ENCODE measurements around the gene TRPT1.

TRPT1 gene

DNA sequence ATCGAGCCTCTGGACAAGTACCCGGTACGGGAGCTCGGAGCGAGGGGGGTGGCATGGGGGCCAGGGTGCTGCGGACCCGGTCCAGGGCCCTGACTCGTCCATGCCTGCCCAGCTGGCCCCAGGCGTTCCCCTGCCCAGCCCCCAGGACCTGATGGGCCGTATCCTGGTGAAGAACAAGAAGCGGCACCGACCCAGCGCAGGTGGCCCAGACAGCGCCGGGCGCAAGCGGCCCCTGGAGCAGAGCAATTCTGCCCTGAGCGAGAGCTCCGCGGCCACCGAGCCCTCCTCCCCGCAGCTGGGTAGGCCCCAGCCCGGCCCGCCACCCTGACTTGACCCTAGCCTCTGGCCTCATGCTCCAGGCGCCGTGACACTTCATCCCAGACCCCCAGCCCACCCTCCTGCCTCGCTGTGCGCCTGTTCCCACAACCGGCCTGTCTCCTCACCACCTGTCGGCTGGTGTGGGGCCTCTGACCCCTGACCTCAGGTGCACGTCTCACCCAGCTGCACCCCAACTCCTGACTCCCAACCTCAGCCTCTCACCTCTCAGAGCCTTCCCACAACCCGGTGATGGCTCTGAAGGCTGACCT lies 33.1 kb upstream of the TRPT1 start:
- no peak overlapping the region for H3K4me3 ChIP-seq (ENCODE audit: low read depth, low read length)

DNA sequence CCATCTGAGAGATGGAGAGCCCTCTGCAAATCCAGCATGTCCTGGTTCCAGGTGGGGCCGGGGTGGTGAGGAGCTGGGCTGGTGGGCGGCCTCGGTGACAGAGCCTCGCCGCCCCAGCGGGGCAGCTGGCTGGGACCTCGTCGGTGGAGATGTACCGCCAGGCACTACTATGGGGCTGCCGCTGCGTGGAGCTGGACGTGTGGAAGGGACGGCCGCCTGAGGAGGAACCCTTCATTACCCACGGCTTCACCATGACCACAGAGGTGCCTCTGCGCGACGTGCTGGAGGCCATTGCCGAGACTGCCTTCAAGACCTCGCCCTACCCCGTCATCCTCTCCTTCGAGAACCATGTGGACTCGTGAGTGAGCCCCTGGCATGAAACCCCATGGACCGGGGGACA lies 32.4 kb upstream of the TRPT1 start:
- H3K4me3 ChIP-seq (ENCODE audit: low read depth, low read length) = no peak overlapping the region

DNA sequence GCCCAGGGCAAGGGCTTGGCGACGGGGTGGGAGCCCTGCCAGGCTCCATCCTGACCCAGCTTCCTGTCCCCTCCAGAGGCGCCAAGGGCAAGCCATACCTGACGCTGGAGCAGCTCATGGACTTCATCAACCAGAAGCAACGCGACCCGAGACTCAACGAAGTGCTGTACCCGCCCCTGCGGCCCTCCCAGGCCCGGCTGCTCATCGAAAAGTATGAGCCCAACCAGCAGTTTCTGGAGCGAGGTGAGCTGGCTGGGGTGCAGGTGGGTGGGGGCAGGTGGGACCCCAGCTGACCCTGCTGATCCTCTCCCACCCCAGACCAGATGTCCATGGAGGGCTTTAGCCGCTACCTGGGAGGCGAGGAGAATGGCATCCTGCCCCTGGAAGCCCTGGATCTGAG lies 30.3 kb upstream of the TRPT1 start:
- H3K4me3 ChIP-seq (ENCODE audit: low read depth, low read length) = no peak overlapping the region

DNA sequence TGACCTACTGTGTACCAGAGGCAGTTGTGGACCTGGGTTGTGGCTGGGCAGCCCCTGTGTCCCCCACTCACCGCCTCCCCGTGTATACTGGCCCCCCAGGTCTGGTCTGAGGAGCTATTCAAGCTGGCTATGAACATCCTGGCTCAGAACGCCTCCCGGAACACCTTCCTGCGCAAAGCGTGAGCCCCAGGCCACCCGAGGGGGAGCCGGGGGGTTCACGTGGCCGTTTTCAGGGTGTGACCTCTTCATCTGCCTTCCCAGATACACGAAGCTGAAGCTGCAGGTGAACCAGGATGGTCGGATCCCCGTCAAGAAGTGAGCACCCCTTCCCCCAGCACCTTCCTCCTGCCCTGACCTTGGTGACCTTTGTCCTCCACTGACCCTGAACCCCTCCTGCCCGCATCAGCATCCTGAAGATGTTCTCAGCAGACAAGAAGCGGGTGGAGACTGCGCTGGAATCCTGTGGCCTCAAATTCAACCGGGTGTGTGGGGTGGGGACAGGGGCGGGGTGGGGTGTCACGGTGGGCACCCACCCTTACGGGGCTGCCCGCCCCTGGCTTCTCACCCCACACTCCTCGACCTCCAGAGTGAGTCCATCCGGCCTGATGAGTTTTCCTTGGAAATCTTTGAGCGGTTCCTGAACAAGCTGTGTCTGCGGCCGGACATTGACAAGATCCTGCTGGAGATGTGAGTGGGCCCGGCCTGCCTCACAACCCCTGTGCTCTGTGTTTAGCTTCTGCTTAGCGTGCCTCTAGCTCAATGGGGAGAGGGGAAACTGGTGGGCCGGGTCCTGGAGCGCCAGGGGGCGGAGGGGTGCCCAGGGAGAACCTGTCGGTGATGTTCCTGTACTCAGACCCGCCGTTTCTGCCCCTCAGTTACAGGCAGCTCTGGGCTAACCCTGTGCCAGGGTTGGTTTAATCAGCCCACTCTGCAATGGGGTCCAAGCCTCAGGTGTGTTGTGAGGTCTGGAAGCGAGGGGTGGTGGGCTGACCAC lies 29.4 kb upstream of the TRPT1 start:
- no peak overlapping the region for H3K4me3 ChIP-seq (ENCODE audit: low read depth, low read length)

DNA sequence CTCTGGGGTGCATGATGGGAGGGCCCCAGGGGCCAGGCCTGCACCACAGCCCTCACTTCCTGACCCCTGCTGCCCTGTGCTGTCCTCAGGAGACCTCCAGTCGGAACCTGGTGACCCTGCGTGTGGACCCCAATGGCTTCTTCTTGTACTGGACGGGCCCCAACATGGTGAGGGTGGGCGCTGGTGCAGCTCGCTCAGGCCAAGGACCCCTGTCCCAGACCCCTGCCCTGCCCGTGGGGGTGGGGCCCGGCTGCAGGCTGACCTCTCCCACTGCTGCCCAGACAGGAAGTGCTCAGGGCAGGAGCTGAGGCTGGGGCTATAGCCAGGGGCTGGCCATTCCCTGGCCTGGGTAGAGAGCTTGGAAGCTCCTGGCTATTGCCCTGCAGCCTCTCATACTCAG lies 28.3 kb upstream of the TRPT1 start:
- H3K4me3 ChIP-seq (ENCODE audit: low read depth, low read length) = no peak overlapping the region

DNA sequence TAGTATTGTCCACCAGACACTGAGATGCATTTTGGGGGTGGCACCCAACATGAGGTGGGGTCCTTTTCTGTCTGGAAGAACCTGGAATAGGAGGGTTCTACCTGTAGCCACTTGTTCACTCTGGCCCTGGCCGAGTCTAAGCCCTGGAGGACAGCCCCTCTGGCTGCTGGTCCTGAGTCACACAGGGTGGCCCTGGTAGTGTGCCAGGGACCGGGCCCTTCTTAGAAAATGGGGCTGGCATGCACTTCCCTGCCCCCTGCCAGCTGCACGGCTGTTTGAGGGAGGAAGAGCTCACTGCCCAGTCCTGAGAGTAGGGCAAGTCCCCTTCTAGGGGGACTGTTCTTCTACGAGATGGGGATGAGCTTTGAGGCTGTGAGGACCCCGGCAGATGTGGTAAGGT lies 27.5 kb upstream of the TRPT1 start:
- no peak overlapping the region for H3K4me3 ChIP-seq (ENCODE audit: low read depth, low read length)

DNA sequence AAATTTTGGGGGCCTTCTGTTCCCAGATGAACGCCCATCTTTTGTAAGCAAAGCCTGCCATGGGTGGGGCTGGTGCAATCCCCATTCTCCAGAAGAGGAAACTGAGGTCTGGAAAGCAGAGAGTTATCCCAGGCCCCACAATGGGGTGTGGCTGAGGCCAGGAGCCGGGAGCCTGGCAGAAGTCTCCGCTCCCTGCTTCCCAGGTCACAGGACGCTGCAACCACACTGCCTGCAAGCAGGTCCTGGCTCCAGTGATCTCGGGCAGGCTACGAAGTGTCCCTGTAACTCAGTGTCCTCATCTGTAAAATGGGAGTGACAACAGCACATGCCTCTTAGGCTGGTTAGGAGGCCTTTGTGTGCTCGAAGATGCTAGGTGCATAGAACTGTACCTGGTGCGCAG lies 27.1 kb upstream of the TRPT1 start:
- no peak overlapping the region for H3K4me3 ChIP-seq (ENCODE audit: low read depth, low read length)

DNA sequence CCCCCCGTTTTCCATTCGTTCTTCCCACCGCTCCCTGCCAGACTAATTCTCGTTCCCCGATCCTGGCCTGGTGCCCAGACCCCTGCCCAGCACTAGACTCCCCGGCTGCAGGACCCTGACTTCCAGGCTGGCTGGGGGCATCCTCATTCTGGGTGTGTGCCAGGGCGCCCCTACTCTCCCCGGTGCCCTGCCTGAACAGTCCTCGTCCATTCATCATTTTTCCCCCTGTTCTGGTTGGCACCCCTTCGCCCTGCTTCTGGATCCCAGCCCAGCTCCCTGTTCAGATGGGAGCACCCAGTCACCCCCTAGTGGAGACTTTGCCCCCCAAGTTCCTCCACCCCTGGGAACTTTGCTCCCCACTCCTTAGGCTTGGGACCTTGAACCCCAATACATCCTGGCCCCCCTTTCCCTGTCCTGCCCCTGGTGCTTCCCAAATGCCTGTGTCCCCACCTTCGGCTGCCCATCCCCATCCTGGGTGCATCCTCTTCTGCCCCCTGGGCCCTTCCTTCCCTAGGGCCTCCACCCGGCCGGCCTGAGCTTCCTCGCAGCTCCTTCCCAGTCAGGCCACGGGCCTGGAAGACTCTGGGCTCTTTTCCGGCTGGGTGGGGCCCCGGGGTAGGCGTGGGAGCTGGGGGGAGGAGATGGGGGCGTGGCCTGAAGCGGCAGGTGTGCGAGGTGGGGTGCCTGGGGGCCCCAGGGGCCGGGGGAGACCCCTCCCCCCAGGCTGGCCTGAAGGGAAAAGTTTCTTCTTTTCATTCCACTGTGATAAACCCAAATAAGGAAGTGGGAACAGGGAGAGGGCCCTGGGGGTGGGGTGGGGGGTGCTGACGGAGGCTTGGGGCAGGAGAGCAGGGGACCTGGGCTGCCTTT lies 26.3 kb upstream of the TRPT1 start:
- peak overlapping the region; percentile 85 for H3K4me3 ChIP-seq (ENCODE audit: low read depth, low read length)

DNA sequence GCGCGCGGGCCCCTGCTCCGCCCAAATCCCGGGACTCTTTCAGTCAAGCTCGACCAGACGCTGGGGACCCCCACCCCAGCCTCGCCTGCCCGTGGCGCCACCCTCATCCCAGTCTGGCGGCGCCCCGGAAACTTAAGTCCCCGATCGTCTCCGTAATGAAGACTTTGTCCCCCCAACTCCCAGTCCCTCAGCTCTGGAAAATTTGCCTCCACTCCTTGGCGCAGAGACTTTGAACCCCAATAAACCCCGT lies 25.7 kb upstream of the TRPT1 start:
- peak overlapping the region; percentile 85 for H3K4me3 ChIP-seq (ENCODE audit: low read depth, low read length)

DNA sequence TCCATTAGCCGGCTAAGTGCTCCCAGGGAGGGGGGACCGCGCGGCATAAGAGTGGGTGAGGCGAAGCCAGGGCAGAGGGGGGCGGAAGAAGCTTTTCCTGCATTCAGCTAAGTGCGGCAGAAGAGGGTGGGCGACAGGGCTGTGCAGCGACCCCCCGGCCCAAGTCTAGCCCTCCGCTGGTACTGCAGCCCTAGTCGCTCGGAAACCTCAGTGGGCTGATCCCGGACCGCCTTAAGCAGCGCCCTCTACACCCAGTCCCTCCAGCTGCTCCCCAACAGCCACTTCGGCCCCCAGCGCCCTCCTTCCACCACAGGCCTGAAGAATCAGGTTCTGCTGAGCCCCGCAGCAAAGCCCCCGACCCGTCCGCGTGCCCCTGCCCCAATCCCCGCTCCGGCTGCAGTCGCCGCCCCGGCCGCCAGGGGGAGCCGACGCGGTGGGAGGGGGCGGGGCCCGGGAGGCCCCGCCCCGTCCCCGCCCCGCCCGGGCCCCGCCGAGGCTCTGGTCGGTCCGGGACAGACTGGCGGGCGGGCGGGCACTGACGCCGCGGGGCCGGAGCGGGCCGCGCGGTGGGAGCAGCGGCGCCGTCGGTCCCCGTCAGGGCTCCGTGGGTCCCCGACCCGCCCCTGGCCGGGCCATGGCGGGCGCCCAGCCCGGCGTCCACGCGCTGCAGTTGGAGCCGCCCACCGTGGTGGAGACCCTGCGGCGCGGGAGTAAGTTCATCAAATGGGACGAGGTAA lies 25.2 kb upstream of the TRPT1 start, which contains the start of gene PLCB3:
TSS of gene PLCB3 (plus strand) at position 515 of the 737 bp plus-strand sequence. CDS start at position 635, 120 bp downstream.
- peak within 1 kb of the TSS; percentile 85 for H3K4me3 ChIP-seq (ENCODE audit: low read depth, low read length)

DNA sequence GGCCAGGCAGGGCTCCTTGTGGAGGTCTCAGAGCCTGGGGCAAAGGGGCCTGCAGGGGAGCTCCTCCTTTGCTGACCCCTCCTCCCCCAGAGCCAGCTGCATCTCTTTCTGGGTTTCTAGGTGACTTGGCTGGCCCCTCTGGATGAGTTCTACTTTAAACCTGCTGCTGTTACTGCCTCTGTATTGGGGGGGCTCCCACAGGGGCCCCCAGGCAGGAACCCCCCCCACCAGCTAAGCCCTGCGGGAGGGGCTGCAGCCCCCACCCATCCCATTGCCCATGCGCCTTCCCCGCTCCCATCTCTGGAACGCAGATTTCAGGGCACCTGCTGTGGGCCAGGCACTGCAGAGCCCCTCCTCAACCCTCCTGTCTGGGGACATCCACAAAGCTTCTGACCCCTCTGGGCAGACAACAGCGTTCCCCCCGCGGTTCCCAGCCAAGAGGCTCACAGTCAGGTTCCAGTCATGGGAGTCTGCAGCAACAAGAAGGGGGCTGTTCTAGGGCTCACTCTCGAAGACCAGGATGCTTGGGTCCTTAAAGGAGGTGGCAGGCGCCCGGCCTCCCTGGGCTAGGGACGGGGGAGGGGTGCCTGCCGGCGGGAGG lies 24.5 kb upstream of the TRPT1 start:
- peak overlapping the region; percentile 46 for H3K4me3 ChIP-seq (ENCODE audit: low read depth, low read length)

DNA sequence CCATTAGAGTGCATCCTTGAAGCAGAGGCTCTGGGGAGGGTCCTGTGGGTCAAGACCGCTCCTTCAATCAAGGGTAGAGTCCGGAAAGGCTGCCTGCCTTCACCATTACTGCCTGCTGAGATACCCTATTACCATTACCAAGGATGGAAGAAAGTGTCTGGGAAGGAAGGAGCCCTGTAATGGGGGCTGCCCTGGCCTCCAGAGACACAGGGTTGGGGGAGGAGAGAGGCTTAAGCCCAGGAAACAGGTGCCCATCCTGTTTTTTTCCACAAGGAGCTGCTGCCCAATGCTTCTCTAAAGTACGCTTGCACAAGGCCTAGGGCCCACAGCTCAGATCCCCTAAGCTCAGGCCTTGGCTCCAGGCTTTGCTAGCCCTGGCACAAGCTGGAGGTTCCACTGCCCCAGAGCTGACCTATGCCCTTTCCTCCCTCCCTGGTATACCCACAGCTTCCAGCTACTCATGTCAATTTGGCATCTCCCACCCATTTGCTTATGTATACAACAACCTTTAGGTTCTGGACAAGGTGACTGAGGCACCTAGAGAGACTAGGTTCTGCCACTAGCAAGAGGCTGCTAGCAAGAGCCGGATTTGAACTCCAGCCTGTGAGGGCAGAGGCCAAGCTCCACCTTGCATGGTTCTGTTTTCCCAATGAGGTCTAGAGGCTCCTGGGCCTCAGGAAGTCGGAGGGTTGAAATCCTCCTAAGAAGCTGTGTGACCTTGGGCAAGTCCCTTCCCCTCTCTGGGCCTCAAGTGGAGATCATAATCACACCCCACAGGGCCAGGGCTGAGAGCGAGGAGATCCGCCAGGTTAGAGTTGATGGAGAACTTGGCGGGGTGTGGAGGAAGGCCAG lies 23.8 kb upstream of the TRPT1 start:
- no peak overlapping the region for H3K4me3 ChIP-seq (ENCODE audit: low read depth, low read length)

DNA sequence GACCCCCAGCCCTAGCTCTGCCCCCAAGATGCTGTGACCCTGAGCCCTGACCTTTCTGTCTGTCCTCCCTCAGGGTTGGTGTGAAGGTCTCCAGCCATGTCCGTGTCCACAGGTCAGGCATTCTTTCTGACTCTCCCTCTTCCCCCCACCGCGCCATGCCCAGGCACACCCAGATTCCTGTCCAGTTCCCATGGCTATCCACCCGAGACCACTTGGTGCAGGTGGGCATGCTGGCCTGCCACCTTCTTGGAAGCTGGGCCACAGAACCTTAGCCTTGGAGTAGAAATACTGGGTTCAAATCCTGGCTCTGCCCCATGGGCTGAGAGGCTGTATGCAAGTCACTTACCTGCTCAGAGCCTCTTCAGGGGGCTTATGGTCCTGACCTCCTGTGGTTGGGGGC lies 23.1 kb upstream of the TRPT1 start:
- H3K4me3 ChIP-seq (ENCODE audit: low read depth, low read length) = no peak overlapping the region

DNA sequence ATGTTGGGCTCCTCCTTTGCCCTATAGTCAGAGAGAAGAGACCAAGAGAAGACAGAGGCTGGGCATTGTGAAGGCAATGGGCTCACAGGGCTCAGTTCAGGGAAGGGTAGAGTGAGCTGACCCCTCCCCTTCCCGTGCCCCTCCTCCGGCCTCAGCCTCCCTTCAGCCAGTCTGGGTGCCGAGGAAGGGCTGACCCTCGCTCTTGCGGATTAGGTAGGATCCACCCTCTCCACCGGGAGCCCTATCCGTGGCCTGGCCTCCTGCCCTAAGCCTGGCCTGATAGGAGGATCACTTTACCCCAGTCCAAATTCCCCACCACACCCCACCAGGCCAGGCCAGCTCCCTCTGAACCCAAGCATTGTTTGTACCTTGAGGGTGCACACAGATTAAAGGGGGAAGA lies 22.6 kb upstream of the TRPT1 start:
- H3K4me3 ChIP-seq (ENCODE audit: low read depth, low read length) = no peak overlapping the region

DNA sequence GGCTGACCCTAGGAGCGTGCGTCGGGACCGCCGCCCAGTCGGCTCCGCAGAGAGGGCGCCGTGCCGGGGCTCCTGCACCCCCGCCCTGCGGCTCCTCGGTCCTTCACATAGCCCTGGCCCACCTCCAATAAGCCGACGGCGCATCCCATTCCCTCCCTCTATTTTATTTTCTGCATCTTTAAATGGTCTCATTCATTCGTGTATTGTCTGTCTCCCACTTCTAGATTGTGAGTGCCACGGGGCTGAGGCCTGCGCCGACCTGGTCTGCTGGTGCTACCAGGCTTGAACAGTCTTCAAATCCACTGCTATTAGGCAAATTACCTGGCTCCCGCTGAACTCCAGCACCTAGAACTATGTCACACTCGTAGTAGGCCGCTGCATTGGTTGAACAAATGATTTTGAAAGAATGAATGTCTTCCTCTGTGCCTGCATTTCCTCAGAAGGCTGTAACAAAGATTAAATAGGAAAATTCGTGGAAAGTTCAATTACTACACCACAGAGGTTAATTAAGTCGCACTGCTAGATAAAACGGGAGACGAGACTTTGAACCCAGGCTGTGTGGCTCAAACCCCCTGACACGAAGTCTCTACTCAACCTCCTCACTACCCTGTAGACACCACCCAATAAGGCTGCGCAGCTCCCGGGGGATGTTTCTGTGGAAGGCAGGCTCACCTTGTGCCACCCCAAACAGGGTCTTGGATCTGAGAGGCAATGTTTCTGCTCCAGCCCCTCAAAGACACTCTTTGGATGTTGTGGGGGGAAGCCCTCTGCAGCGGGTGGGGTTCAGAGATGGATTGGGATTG lies 21.9 kb upstream of the TRPT1 start:
- peak overlapping the region; percentile 53 for H3K4me3 ChIP-seq (ENCODE audit: low read depth, low read length)

DNA sequence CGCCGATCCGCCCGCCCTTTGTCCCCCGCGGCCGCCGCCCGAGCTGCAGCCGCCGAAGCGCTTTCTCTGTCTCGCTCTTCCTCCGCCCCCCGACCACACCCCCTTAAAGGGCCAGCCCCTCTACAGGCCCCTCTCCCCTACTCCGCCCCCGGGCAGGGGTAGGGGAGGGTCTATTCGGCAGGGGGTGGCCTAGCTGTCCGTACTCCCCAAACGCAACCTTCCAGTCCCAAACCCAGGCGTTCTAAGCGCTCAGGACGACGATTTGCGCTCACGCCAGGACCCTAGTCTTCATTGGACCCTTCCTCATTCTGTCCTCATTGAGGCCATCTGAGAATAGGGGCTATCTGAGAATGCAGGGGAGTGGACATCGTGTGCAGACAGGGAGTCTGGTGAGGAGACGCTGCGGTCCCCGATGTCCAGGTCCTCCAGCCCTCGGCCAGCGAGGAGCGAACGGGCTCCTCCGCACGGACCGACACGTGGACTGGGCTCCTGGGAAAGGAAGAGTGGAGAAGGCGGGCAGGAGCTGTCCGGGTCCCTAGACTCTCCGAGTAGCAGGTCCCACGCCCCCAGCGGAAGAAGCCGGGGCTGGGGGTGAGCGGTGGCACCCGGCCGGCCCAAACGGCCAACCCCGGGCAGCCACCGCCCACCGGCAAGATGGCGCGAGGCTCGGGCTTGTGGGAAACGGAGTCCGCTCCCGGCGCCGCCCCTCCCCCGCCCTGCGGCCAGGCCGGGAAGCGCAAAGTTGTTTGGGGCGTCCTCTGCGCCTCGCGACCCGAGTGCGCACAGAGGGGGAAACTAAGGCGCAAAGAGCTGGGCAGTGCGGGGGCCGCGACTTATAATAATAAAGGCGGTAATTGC lies 21.1 kb upstream of the TRPT1 start, which contains the start of gene PPP1R14B:
TSS of gene PPP1R14B (minus strand) at position 73 of the 858 bp plus-strand sequence. CDS start 270 bp downstream, outside the sequence.
- peak within 1 kb of the TSS; percentile 97 for H3K4me3 ChIP-seq (ENCODE audit: low read depth, low read length)

DNA sequence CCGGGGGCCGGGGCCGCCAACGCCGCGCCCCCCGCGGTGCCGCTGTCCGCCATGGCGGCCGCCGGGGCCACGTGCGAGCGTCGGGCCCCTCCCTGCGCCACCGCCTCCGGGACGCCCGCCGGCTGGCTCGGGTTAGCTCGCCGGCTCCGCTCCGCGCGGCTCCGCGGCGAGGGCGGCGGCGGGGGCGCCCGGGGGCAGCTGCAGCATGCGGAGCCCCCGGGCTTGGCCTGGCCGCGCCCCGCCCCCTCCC lies 20.6 kb upstream of the TRPT1 start:
- peak overlapping the region; percentile 97 for H3K4me3 ChIP-seq (ENCODE audit: low read depth, low read length)
